GM12892 (cell line): Measurements from ENCODE around the gene PNLIP.

Experiments used
- POLR2A ChIP-seq: IDR thresholded peaks from 2 replicates; pipeline ENCODE4 v1.6.1; 2011; ENCODE audit warnings: low read depth, low read length, control low read depth
- POLR2AphosphoS5 ChIP-seq: IDR thresholded peaks from 2 replicates; pipeline ENCODE4 v1.6.1; 2011; ENCODE audit warnings: low read depth, low read length, control low read depth
- TAF1 ChIP-seq: IDR thresholded peaks from 2 replicates; pipeline ENCODE4 v1.6.1; 2011; ENCODE audit warnings: low read depth, mild to moderate bottlenecking, control low read depth, low read length, borderline replicate concordance

DNA sequence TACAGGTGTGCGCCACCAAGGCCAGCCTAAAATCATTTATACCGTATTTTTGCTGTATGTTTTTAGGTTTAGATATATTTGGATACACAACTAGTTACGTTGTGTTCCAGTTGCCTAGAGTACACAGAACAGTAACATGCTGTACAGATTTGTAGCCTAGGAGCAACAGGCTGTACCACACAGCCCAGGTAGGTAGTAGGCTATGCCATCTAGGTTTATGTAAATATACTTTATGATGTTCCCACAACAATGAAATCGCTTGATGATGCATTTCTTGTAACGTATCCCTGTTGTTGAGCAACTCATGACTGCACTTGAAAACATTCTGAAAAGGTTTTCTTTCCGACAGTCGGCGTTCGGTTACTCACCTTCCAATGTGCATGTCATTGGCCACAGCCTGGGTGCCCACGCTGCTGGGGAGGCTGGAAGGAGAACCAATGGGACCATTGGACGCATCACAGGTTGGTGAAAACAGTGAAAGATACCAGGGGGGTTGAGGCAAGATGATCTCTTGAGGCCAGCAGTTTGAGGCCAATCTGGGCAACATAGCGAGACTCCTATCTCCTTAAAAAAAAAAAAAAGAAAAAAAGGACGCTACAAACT, 7.7 kb downstream of the PNLIP start:
- no peak for TF ChIP-seq POLR2A
- TF ChIP-seq POLR2AphosphoS5: no peak
- TF ChIP-seq TAF1: no peak
